GM10266 (cell line): ENCODE data around the gene GAREM1.

Experiments used
- DNase-seq: peaks from one replicate; pipeline ENCODE4 v3.0.0; 2012; ENCODE audit errors: extremely low spot score
- CTCF ChIP-seq: IDR thresholded peaks from 2 replicates; pipeline ENCODE4 v1.5.1; 2012; ENCODE audit warnings: mild to moderate bottlenecking, low read depth; ENCODE audit not compliant: control insufficient read depth, insufficient read depth; ENCODE audit errors: missing control alignments

The GAREM1 gene

GRCh38 chr18:32469691-32470459, 807 bp downstream of the GAREM1 start:
- no peak for TF ChIP-seq CTCF
- peak; percentile 22 for DNase-seq

- no peak for TF ChIP-seq CTCF
- DNase-seq = no peak
Measured at GRCh38 chr18:32469190-32469651, 1.5 kb downstream of the GAREM1 start.

- no peak for TF ChIP-seq CTCF
- DNase-seq = no peak
Measured at GRCh38 chr18:32468147-32468845, 2.4 kb downstream of the GAREM1 start.

- DNase-seq = no peak
- TF ChIP-seq CTCF = no peak
Measured at GRCh38 chr18:32461709-32462272, 8.9 kb downstream of the GAREM1 start.

- no peak for TF ChIP-seq CTCF
- no peak for DNase-seq
Measured at GRCh38 chr18:32460171-32460731, 10.4 kb downstream of the GAREM1 start.

GRCh38 chr18:32459361-32460101, 11.2 kb downstream of the GAREM1 start:
- DNase-seq = no peak
- no peak for TF ChIP-seq CTCF
